Epithelial cell of prostate (primary cell): ENCODE results near the gene CPLX3.
A peak's percentile ranks its signal among the peaks of the same experiment; 100 is the strongest.

ENCODE experiments used
- DNase-seq: peaks from one replicate; pipeline ENCODE4 v3.0.0-alpha.2; 2011; ENCODE audit warnings: low read depth, low spot score
- H3K27ac ChIP-seq: fragments of 450-650 bp; 2 replicates; pipeline ENCODE4 v1.5.1; 2017; ENCODE audit warnings: mild to moderate bottlenecking

The CPLX3 gene

DNA sequence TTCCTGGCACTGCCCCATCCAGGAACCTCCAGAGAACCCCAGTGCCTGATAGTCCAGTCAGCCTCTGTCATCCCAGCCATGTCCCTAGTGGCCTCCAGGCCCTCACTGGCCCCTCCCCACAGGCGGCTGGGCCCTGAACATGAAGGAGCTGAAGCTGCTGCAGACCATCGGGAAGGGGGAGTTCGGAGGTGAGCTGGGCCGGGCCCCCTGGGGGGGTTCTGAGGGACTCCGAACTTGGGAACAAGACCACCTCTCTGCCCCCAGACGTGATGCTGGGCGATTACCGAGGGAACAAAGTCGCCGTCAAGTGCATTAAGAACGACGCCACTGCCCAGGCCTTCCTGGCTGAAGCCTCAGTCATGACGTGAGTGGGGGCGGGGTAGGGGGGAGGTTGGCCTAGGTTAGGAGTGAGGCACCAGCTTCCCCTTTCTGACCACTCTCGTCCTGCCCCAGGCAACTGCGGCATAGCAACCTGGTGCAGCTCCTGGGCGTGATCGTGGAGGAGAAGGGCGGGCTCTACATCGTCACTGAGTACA, 25.8 kb upstream of the CPLX3 start:
- DNase-seq: no peak
- H3K27ac ChIP-seq: peak overlapping the region; percentile 88

DNA sequence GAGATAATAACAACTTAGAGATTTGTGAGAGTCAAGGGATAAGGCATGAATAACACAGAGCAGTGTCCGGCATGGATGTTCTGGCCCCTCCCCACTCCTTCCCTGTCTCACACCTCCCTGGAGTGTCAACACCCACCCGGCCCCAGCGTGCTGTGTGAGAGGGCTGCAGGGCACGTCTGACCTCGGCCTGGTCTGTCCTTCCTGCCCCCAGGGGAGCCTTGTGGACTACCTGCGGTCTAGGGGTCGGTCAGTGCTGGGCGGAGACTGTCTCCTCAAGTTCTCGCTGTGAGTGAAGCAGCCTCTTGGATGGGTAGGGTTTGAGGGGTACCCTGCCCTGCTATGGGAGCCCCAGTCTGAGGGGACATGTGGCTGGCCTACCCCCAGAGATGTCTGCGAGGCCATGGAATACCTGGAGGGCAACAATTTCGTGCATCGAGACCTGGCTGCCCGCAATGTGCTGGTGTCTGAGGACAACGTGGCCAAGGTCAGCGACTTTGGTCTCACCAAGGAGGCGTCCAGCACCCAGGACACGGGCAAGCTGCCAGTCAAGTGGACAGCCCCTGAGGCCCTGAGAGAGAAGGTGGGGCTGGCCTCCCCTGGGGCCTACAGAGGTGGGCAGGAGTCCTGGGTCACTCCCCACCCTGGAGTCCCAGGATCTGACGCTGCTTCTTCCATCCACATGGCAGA, 25.0 kb upstream of the CPLX3 start:
- no peak overlapping the region for H3K27ac ChIP-seq
- no peak for DNase-seq

DNA sequence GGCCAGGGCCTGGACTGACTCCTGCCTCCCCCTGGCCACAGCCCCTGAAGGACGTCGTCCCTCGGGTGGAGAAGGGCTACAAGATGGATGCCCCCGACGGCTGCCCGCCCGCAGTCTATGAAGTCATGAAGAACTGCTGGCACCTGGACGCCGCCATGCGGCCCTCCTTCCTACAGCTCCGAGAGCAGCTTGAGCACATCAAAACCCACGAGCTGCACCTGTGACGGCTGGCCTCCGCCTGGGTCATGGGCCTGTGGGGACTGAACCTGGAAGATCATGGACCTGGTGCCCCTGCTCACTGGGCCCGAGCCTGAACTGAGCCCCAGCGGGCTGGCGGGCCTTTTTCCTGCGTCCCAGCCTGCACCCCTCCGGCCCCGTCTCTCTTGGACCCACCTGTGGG, 24.1 kb upstream of the CPLX3 start:
- H3K27ac ChIP-seq: no peak overlapping the region
- DNase-seq: no peak

DNA sequence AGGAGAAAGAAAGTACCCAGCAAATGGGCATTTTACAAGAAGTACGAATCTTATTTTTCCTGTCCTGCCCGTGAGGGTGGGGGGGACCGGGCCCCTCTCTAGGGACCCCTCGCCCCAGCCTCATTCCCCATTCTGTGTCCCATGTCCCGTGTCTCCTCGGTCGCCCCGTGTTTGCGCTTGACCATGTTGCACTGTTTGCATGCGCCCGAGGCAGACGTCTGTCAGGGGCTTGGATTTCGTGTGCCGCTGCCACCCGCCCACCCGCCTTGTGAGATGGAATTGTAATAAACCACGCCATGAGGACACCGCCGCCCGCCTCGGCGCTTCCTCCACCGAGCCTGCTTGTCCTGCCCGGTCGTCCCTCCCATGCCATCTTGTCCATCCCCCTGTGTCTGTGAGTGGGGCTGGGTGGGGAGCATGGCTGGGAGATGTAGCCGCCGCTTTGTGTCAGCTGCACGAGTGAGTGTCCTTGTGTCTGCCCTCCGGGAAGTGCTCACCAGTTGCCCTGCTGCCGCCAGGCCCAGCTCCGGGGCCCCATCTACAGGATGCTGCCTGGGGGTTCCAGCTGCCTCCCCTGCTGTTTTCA, 23.5 kb upstream of the CPLX3 start:
- no peak for DNase-seq
- no peak overlapping the region for H3K27ac ChIP-seq

DNA sequence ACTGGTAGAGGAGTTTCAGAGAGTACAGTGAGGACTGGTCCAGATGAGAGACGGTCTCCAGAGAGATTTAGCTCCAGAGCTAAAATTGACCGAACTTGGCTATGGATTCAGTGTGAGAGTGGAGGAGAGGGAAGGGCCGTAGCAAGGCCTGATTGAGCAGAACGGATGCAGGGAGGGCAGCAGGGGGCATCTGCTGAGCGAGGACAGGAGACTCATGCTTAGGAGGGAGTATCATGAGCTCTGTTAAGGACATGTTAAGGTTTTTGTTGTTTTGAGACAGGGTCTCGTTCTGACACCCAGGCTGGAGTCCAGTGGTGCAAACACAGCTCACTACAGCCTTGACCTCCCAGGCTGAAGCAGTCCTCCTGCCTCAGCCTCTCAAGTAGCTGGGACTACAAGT, 21.5 kb upstream of the CPLX3 start:
- DNase-seq: no peak
- no peak overlapping the region for H3K27ac ChIP-seq

DNA sequence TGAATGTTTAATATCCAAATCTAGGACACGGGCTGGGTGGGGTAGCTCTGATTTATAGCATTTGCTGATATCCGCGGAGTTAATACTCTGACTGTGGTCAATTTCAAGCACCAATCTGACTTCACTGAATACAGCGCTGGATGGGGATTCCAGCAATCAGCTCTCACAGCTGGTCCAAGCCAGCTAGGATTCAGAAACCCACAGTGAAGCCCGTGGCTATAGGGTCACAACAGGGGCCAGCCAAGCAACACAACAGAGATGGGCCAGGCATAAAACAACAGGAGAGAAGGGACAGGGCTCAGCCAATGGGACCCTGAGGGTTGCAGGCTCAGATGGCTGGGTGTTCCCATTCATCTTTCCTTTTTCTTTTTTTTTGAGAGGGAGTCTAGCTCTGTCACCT, 19.1 kb upstream of the CPLX3 start:
- peak overlapping the region; percentile 85 for H3K27ac ChIP-seq
- DNase-seq: no peak

DNA sequence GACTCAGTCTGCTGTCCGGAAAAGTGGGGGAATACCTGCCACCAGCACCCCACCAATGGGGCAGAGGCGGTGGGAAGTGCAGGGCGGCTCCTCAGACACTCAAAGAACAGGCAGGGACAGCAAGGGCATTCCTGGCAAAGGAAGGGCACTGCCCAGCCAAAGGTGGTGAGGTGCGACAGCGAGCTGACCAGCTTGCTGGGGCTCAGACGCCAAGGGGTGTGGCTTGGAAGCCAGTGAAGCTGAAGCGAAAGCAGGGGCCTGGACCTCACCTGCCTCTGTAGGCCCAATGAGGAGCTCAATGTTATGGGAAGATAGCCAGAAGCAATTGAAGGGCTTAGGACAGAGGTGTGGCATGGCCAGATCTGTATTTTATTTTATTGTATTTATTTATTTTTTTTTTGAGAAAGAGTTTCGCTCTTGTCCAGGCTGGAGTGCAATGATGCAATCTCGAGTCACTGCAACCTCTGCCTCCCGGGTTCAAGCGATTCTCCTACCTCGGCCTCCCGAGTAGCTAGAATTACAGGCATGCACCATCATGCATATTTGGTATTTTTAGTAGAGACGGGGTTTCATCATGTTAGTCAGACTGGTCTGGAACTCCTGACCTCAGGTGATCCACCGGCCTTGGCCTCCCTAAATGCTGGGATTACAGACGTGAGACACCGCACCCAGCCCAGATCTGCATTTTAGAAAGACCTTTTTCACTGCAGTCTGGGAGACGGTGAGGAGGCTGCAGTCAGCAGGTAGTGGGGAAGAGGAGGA, 18.2 kb upstream of the CPLX3 start:
- H3K27ac ChIP-seq: peak overlapping the region; percentile 85
- DNase-seq: no peak

DNA sequence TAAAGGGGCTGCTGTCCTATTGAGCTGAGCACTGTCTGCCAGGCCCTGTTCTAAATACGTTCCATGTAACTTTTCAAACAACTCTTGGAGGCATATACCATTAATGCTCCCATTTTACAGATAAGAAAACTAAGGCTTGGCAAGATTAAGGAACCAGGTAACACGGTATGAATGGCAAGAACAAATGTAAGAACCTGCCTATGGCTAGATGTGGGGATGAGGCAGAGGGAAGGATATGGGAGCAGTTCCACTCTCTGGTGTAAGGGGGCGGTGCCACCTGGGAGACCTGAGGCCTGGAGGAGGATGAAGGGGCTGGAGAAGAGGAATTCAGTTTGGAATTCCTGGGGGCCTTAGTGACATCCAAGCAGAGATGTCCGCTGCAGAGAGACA, 17.6 kb upstream of the CPLX3 start:
- peak overlapping the region; percentile 85 for H3K27ac ChIP-seq

DNA sequence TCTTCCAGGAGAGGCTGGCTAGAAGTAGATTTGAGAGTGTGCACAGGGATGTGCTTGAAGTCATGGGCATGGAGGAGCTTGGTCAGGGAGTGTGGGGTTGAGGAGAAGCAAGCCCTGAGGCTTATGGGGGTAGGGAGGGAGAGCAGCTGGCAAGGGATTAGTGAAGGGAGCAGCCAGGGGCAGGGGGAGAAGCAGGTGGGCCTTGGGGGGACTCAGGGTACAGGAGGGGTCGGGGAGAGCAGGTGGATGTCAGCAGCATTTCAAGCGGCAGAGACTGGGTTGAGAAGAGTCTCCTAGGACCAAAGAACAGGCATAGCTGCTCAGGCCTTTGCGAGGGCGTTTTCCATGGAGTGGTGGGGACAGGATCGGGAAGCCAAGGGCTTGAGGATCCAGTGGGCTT, 17.2 kb upstream of the CPLX3 start:
- peak overlapping the region; percentile 85 for H3K27ac ChIP-seq
- DNase-seq: no peak

More for the DNA sequence above, 17.6 kb upstream of the CPLX3 start:
- DNase-seq: no peak

DNA sequence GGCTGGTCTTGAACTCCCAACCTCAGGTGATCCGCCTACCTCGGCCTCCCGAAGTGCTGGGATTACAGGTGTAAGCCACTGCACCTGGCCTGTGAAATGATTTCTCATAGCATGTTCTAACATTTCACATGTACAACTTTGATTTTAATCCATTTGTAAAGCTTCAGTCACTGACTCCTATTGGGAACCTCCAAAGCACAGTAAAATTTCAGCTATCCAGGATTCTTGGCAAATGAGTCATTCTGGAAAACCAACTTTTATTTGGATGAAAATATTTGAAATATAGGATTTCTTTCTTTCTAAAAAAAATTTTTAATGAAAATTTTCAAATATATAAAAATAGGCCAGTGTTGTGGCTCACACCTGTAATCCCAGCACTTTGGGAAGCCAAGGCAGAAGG, 16.5 kb upstream of the CPLX3 start:
- DNase-seq: no peak
- H3K27ac ChIP-seq: no peak overlapping the region

DNA sequence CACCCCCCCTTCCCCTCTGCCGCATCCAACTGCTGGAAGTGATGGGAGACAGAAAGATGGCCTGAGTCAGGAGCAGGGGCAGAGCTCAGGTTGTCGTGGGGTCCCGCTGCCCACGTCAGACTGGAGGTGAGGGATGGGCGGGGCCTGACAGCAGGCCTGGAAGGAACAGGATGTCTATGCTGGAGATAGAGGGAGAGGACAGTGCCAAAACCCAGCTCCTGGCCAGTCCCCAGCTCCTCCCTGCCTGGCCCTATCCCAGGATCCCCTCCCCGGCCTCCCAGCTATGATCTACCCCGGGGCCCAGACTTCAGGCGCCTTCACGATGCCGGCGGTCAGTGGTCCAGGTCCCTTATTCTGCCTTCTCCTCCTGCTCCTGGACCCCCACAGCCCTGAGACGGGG, 13.9 kb upstream of the CPLX3 start, which contains the start of gene LMAN1L:
LMAN1L (plus strand) TSS at position 303 of the 400 bp plus-strand sequence; CDS start at position 323, 20 bp downstream.
- no peak for DNase-seq
- no peak within 1 kb of the TSS for H3K27ac ChIP-seq

DNA sequence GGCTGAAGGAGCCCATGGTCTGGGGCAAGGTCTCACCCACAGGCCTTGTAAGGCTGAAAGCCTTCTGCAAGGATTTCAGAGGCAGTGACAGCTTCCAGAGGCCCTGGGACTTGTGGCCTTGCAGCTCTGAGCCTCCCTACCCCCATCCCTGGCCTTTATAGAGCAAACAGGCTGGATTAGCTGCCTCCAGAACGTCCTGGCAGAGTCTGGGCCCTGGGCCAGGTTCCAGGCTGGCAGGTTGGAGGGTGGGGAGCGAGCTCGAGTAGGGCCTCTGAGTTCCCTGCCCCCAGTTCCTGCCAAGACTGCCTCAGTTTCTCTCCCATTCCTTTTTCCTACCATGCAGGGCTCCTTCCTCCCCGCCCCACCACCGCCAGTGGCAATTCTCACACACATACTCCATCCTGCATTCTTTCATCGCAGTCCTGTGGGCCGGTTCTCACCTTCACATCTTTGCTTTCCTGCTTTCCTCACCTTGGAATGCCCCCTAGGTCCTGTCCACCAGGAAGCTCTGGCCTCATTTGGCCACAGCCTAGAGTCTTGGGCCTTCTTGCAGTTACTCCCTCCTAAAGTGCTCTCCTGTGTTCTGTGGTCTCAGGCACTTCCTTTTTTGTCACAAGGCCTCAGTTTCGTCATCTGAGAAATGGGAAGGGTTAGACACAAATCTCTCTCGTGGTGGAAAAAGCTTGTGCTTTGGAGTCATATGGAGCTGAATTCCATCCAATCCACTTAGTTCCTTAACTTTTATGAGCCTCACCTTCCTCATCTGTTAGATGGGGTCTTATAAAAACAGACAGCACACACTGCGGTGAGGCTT, 11.1 kb upstream of the CPLX3 start:
- DNase-seq: no peak

DNA sequence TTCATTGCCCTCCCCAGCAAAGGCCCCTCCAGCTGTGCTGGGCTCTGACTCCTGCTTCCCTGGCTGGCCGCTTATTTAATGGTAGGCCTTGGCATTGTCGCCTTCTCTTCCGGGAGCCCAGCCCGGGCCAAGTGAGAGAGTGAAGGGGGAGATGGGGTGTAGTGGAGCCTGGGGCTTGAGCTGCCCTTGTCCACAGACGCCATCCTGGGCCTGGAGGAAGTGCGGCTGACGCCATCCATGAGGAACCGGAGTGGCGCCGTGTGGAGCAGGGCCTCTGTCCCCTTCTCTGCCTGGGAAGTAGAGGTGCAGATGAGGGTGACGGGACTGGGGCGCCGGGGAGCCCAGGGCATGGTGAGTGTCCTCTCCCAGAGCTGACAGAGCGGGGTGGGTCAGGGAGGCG, 10.5 kb upstream of the CPLX3 start:
- no peak overlapping the region for H3K27ac ChIP-seq
- no peak for DNase-seq

More for the DNA sequence above, 11.1 kb upstream of the CPLX3 start:
- no peak overlapping the region for H3K27ac ChIP-seq

DNA sequence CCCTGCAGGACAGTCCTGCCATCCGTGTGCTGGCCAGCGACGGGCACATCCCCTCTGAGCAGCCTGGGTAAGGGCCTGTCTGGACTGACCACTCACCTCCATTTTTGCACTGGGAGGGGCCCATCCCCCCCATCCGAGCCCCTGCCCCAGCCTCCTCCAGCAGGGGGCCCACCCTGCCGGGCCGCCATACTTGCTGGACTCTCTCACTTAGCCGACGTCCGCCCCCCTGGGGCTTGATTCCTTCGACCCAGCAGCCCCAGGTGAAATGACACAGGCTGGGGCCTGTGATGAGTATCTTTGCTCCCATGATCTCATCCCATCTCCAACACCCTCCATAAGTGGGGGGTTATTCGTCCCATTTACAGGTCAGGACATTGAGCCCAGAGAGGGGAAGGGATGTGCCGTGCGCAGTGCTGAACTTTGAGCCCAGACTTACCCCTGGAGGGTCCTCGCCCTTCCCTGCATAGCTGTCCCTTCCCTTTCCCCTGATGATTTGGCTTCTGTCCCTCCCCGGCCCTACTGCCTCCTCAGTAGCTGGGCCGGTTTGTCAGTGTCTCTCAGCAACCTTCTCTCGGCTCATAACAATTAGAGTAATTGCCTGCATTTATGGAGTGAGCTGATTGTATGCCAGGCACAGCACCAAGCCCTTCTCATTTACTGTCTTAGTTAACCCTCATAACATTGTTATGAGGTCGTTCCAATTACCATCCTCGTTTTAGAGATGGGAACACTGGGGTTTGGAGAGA, 9.6 kb upstream of the CPLX3 start:
- no peak for DNase-seq
- peak overlapping the region; percentile 79 for H3K27ac ChIP-seq

DNA sequence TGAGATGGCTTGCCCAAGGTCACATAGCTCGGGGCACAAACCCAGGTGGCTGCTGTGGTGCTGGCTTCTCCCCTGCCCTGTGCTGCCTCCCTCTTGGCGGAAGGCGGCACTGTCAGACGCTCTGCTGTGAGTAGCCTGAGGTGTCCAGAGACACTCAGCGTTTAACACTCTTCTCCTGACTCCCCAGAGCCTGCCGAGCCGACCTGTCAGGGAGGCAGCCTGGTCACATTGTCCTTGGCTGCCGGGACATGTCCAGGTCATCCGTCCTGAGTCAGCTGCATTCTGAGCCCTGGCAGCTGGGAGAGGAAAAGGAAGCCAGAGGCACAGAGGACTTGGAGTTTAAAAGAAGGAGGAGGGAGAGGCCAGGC, 9.1 kb upstream of the CPLX3 start:
- peak; percentile 66 for DNase-seq
- H3K27ac ChIP-seq: peak overlapping the region; percentile 79

DNA sequence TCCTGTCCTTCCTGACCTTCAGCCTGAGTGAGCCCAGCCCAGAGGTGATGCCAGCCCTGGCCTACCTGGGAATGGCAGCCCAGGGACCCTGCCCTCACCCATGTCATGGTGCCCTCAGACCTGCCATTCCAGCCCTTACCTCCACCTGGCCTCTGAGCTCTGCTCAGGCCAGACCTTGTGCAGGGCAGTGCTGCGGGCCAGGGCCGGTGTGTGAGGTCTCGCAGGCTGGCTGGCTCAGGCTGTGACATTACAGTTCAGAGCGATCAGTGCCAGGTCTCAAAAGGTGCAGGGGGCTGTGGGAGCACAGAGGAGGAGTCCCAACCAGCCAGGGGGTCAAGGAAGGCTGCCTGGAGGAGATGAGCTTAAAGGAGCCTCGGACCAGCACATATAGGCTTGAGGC, 6.4 kb upstream of the CPLX3 start:
- H3K27ac ChIP-seq: no peak overlapping the region
- DNase-seq: no peak

DNA sequence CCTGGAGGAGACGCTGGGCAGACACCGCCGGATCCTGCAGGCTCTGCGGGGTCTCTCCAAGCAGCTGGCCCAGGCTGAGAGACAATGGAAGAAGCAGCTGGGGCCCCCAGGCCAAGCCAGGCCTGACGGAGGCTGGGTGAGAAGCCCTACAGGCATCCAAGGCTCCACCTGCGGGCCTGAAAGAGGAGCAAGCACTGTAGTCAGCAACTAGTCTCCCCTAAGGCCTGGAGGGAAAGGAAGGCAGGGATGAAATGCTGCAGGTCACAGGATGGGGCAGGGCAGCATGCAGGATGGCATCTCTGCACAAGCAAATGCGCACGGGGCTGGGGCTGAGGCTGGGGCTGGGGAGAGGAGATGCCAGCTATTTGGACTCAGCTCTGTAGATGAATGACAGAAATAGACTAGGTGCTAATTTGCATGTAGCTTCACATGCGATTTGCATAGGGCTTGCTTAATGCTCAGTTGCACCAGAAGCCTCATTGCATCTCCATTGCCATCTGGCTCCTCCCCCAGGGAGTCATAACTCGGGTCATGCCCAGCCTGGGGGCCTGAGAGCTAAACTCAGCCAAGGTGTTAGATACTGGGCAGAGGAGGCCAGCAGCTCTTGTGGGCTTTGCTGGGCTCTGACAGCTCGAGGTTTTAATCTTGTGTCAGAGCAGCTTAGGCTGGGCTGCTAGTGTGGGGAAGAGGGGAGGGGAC, 5.2 kb upstream of the CPLX3 start:
- no peak for DNase-seq
- H3K27ac ChIP-seq: no peak overlapping the region

DNA sequence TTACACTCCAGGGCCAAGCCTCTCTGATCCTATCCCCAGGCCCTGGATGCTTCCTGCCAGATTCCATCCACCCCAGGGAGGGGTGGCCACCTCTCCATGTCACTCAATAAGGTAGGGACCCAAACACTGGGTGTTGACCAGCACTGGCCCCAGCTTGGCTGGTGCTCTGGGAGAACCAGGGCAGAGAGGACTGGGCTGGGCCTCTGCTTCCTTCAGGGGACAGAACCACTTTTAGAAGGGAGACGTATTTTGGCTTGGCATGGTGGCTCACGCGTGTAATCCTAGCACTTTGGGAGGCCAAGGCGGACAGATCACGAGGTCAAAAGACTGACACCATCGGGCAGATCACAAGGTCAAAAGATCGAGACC, 4.7 kb upstream of the CPLX3 start:
- H3K27ac ChIP-seq: no peak overlapping the region
- DNase-seq: no peak

DNA sequence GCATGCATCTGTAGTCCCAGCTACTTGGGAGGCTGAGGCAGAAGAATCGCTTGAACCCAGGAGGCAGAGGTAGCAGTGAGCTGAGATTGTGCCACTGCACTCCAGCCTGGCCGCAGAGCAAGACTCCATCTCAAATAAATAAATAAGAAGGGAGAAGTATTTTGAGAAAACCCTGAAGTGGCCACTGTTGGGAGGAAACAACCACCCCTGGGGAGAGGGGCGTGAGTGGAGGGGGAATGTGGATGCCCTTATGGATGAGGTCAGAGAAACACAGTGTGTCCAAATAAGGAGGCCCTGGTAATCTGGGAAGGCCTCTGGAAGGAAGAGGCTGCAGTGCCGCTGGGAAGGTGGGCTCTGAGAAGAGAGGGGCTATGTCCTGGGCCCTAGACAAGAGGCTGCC, 4.2 kb upstream of the CPLX3 start:
- DNase-seq: no peak
- H3K27ac ChIP-seq: no peak overlapping the region
